H1 (cell line): ENCODE results near the gene PTBP1. TPM values are rescaled to one million over a fixed set of nuclear protein-coding genes. Genes with fewer than 3 reads are reported as not detected.

Source experiments
- FOSL1 ChIP-seq: IDR thresholded peaks from 2 replicates; pipeline ENCODE4 v1.6.1; 2011; ENCODE audit warnings: mild to moderate bottlenecking, low read depth, low read length, moderate library complexity; ENCODE audit not compliant: insufficient read depth
- JUN ChIP-seq: IDR thresholded peaks from 2 replicates; pipeline ENCODE4 v1.6.1; 2011; ENCODE audit warnings: low read depth, mild to moderate bottlenecking, improper control_type of control experiment, low read length
- NANOG ChIP-seq: IDR thresholded peaks from 2 replicates; pipeline ENCODE4 v1.6.1; 2011; ENCODE audit warnings: low read length, low read depth, mild to moderate bottlenecking, inconsistent platforms; ENCODE audit not compliant: insufficient read depth, poor library complexity, severe bottlenecking
- POLR2AphosphoS5 ChIP-seq: IDR thresholded peaks from 2 replicates; pipeline ENCODE4 v1.6.1; 2011; ENCODE audit warnings: low read depth, low read length
- polyA plus RNA-seq, 7 experiments: library from polyadenylated mRNA; depleted of rRNA in 3 of 7; stranded (reverse) in 5 of 7; unstranded in 2 of 7; fragments of >200 nt in 5 of 7; fragments of 200-250 nt in 2 of 7; gene quantifications; 1 replicate in 5 of 7; 2 replicates in 1 of 7; 4 replicates in 1 of 7; pipeline versions ENCODE4 v1.2.1 to v1.2.3, GENCODE V29; 2011 to 2013; ENCODE audit warnings: missing spikeins in 2 of 7, mixed read lengths in 2 of 7
- total RNA-seq: library from RNA; stranded (reverse); fragmentation: NEBNext Ultra II Directional; extraction: Animal tissue kit (Norgen Biotek cat#: 25700); gene quantifications from 2 replicates; pipeline ENCODE4 v1.2.1, GENCODE V29; 2021

Gene PTBP1
- total and polyA plus RNA-seq, 2 of the 8 experiments (the other 6 are each of a cell fraction or from before 2014, with no cell fraction given): 528 to 888 TPM

DNA sequence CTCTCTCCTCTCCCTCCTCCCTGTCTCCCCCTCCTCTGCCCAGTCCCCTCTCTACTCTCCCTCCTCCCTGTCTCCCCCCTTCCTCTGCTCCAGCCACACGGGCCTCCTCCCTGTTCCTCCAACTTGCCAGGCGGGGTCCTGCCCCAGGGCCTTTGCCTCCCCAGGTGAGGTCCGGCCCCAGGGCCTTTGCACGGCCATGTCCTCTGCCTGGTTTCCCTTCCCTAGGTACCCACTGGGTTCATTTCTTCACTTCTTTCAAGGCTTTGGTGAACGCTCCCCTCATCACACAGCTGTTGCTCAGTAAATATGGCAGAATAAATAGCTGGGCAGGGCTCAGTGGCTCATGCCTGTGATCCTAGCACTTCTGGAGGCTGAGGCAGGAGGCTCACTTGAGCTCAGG lies 25.2 kb upstream of the PTBP1 start (continued):
- TF ChIP-seq NANOG (no peak), POLR2AphosphoS5 (no peak), FOSL1 (no peak), JUN (no peak)
- TF ChIP-seq, all 59 proteins: peak for 0
